Measurements from ENCODE around the gene GPR75. TPM values are rescaled to one million over a fixed set of nuclear protein-coding genes. Genes with fewer than 3 reads are reported as not detected.

The GPR75 gene
- total RNA-seq, 1 experiment from 2014 or later = 3.9 TPM

DNA sequence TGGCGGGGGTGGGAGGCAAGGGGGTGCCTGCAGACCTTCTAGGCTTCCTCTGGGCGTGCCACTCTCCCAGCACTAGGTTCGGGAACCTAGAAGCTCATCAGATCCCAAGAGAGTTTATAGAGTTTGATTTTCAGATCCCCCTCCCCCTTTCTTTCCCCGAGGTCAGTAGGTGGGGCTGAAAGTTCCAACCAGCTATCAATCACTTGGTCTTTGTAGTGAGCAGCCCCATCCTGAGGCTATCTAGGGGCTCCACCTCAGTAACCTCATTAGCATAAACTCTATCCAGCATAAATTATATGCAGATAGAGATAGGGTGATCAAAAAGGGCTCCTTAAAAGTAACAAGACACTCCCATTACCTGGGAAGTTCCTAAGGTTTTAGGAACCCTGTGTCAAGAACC lies 40.1 kb downstream of the GPR75 start:
- DNase-seq = no peak
- Mint-ChIP-seq H3K27ac (ENCODE audit: unreplicated experiment) (no peak overlapping the region), H3K4me3 (ENCODE audit: unreplicated experiment) (no peak overlapping the region), H3K4me1 (ENCODE audit: low read depth, unreplicated experiment) (no peaks in the 10 kb centered on the region), H3K36me3 (ENCODE audit: insufficient read depth, unreplicated experiment) (peaks cover 31% of the 10 kb centered on the region), H3K27me3 (ENCODE audit: insufficient read depth, unreplicated experiment) (no peaks in the 10 kb centered on the region), H3K9me3 (ENCODE audit: unreplicated experiment) (no peaks in the 10 kb centered on the region)
- CTCF ChIA-PET = interaction anchor here (0.6 kb wide), 1 partner anchor 25 kb away, joined by 3 read pairs; no protein-coding TSS in a partner anchor
- no peaks in the 10 kb centered on the region for H3K9me3 ChIP-seq
- H3K4me3 ChIP-seq (ENCODE audit: low read depth, low read length) = no peak overlapping the region
- H3K27me3 ChIP-seq (replicated peaks; ENCODE audit: control insufficient read depth, insufficient read depth, low read length) = no peaks in the 10 kb centered on the region
- POLR2A ChIA-PET = no interaction called here
- H3K4me1 ChIP-seq = no peaks in the 10 kb centered on the region
- intact Hi-C loops (cut with micrococcal nuclease; ENCODE audit: unreplicated experiment) = loop anchor here (10.0 kb wide), 1 partner anchor 395 kb away; no protein-coding TSS in a partner anchor
- BruUV-seq (replicated peaks) = no TSS peak
- TF ChIP-seq, protein P1, sequence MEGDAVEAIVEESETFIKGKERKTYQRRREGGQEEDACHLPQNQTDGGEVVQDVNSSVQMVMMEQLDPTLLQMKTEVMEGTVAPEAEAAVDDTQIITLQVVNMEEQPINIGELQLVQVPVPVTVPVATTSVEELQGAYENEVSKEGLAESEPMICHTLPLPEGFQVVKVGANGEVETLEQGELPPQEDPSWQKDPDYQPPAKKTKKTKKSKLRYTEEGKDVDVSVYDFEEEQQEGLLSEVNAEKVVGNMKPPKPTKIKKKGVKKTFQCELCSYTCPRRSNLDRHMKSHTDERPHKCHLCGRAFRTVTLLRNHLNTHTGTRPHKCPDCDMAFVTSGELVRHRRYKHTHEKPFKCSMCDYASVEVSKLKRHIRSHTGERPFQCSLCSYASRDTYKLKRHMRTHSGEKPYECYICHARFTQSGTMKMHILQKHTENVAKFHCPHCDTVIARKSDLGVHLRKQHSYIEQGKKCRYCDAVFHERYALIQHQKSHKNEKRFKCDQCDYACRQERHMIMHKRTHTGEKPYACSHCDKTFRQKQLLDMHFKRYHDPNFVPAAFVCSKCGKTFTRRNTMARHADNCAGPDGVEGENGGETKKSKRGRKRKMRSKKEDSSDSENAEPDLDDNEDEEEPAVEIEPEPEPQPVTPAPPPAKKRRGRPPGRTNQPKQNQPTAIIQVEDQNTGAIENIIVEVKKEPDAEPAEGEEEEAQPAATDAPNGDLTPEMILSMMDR (IDR thresholded peaks at IDR 0.05; ENCODE audit: insufficient read depth in 1 of 2, low read depth in 1 of 2, low read length in 1 of 2, severe bottlenecking in 1 of 2, unreplicated experiment in 1 of 2) = no peak
- 0 out of 2 replicates have a peak, but pooled peaks cover 1% of the 10 kb centered on the region for H3K36me3 ChIP-seq (ENCODE audit: control insufficient read depth, insufficient read depth, low read length)

DNA sequence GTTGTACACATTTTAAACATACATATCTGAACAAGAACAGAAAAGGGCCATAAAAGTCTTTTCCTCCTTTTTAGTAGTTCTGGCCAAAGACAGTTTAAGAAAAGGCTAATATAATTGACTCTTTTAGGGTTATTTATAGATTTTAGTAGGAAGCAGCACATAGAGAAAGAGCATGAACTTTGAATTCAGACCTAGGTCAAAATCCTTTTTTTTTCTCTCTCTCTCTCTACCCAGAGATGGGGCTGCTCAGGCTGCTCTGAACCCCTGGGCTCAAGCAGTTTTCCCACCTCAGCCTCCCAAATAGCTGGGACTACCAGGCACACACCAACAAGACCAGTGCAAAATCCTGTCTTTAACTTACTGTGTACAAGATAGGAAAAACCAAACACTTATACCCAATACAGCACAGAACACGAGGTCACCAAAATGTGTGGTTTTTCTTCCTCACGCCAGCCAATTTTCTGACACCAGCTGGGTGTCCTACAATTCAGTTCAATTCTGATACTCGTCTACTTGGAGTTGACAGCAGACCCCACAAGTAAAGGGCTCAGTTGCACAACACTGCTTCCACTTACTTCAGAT lies 40.8 kb downstream of the GPR75 start:
- peaks cover 37% of the 10 kb centered on the region for H3K36me3 Mint-ChIP-seq (ENCODE audit: insufficient read depth, unreplicated experiment)
- intact Hi-C loops (cut with micrococcal nuclease; ENCODE audit: unreplicated experiment) = no loop called here
- Histone ChIP-seq H3K27me3 (replicated peaks; ENCODE audit: control insufficient read depth, insufficient read depth, low read length) (no peaks in the 10 kb centered on the region), H3K9me3 (no peaks in the 10 kb centered on the region), H3K36me3 (ENCODE audit: control insufficient read depth, insufficient read depth, low read length) (0 out of 2 replicates have a peak, but pooled peaks cover 1% of the 10 kb centered on the region), H3K4me3 (ENCODE audit: low read depth, low read length) (no peak overlapping the region), H3K4me1 (no peaks in the 10 kb centered on the region)
- no peak overlapping the region for H3K4me3 Mint-ChIP-seq (ENCODE audit: unreplicated experiment)
- no peak for DNase-seq
- POLR2A ChIA-PET = no interaction called here
- H3K4me1 Mint-ChIP-seq (ENCODE audit: low read depth, unreplicated experiment) = no peaks in the 10 kb centered on the region
- H3K27ac Mint-ChIP-seq (ENCODE audit: unreplicated experiment) = no peak overlapping the region
- TF ChIP-seq, protein P1 (IDR thresholded peaks at IDR 0.05; ENCODE audit: insufficient read depth in 1 of 2, low read depth in 1 of 2, low read length in 1 of 2, severe bottlenecking in 1 of 2, unreplicated experiment in 1 of 2) = no peak
- H3K9me3 Mint-ChIP-seq (ENCODE audit: unreplicated experiment) = no peaks in the 10 kb centered on the region
- CTCF ChIA-PET = no interaction called here
- H3K27me3 Mint-ChIP-seq (ENCODE audit: insufficient read depth, unreplicated experiment) = no peaks in the 10 kb centered on the region
- no TSS peak for BruUV-seq (replicated peaks)

DNA sequence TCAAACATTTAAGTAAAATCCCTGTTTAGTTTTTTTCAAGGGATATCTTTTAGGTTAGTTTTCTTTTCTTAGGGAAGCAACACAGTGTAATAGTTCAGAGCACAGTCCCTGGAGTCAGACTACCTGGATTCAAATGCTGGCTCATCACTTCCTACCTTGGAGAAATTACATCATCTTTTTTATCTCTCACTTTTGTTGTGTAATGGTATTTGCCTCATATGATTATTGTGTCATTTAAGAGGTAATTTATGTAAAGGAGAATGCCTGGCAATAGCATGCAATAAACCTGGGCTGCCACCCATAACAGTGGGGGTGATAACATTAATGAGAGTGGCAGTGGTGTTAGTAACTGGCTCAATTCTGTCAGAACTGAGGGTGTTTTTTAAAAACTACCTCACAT lies 46.6 kb downstream of the GPR75 start:
- H3K36me3 Mint-ChIP-seq (ENCODE audit: insufficient read depth, unreplicated experiment) = peaks cover 41% of the 10 kb centered on the region
- BruUV-seq (replicated peaks) = no TSS peak
- no peaks in the 10 kb centered on the region for H3K9me3 Mint-ChIP-seq (ENCODE audit: unreplicated experiment)
- CTCF ChIA-PET = no interaction called here
- Histone ChIP-seq H3K36me3 (ENCODE audit: control insufficient read depth, insufficient read depth, low read length) (no peaks in the 10 kb centered on the region), H3K4me3 (ENCODE audit: low read depth, low read length) (no peak overlapping the region), H3K9me3 (no peaks in the 10 kb centered on the region), H3K27me3 (replicated peaks; ENCODE audit: control insufficient read depth, insufficient read depth, low read length) (no peaks in the 10 kb centered on the region), H3K4me1 (no peaks in the 10 kb centered on the region)
- POLR2A ChIA-PET = no interaction called here
- no peak for DNase-seq
- H3K4me1 Mint-ChIP-seq (ENCODE audit: low read depth, unreplicated experiment) = no peaks in the 10 kb centered on the region
- TF ChIP-seq, protein P1 (IDR thresholded peaks at IDR 0.05; ENCODE audit: insufficient read depth in 1 of 2, low read depth in 1 of 2, low read length in 1 of 2, severe bottlenecking in 1 of 2, unreplicated experiment in 1 of 2) = no peak
- intact Hi-C loops (cut with micrococcal nuclease; ENCODE audit: unreplicated experiment) = no loop called here
- no peak overlapping the region for H3K27ac Mint-ChIP-seq (ENCODE audit: unreplicated experiment)
- no peaks in the 10 kb centered on the region for H3K27me3 Mint-ChIP-seq (ENCODE audit: insufficient read depth, unreplicated experiment)
- no peak overlapping the region for H3K4me3 Mint-ChIP-seq (ENCODE audit: unreplicated experiment)

All from Caco-2 (cell line).